ENCODE results near the gene CCDC13. TPM values are rescaled to one million over a fixed set of nuclear protein-coding genes. Genes with fewer than 3 reads are reported as not detected.

Gene CCDC13
- total RNA-seq, 1 donor = 0.27 TPM

DNA sequence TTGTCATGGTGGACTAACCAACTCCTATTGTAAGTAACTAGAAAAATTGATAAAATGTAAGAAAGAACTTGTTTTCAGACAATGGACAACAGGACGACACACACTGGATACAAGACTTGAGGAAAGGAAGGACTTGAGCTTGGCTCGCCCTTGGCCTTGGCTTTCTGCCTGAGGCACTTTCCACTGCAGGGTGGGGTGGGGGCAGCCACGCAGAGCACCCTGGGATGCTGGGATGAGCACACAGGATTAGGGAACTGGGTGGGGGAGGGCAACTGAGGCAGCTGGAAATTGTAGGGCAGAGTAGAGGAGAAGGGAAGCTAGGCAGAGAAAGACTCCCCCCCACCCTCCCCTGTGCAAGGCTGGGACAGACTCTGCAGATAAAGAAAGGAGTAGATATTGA lies 45.0 kb downstream of the CCDC13 start:
- DNase-seq (ENCODE audit: low read depth) = no peak
- H3K4me3 ChIP-seq (ENCODE audit: low read depth, low read length) = no peak overlapping the region
- TF ChIP-seq, protein P1, sequence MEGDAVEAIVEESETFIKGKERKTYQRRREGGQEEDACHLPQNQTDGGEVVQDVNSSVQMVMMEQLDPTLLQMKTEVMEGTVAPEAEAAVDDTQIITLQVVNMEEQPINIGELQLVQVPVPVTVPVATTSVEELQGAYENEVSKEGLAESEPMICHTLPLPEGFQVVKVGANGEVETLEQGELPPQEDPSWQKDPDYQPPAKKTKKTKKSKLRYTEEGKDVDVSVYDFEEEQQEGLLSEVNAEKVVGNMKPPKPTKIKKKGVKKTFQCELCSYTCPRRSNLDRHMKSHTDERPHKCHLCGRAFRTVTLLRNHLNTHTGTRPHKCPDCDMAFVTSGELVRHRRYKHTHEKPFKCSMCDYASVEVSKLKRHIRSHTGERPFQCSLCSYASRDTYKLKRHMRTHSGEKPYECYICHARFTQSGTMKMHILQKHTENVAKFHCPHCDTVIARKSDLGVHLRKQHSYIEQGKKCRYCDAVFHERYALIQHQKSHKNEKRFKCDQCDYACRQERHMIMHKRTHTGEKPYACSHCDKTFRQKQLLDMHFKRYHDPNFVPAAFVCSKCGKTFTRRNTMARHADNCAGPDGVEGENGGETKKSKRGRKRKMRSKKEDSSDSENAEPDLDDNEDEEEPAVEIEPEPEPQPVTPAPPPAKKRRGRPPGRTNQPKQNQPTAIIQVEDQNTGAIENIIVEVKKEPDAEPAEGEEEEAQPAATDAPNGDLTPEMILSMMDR (IDR thresholded peaks at IDR 0.05; ENCODE audit: insufficient read depth, low read length) = no peak

DNA sequence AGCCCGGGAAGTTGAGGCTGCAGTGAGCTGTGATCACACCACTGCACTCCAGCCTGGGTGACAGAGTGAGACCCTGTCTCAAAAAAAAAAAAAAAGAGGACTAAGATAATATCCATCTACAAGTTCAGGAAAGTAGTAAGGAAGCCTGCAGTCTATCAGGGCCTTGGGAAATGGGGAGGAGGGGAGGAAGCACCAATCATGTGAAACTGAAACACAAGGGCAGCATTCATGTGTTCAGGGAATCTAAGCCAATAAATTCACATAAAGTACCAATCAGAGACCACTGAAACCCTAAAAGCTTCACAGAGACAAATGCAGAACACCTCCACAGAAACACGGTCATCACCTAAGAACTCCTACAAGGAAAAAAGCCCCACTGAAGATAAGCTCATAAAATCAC lies 47.6 kb downstream of the CCDC13 start:
- no peak overlapping the region for H3K4me3 ChIP-seq (ENCODE audit: low read depth, low read length)
- TF ChIP-seq, protein P1 (IDR thresholded peaks at IDR 0.05; ENCODE audit: insufficient read depth, low read length) = no peak

DNA sequence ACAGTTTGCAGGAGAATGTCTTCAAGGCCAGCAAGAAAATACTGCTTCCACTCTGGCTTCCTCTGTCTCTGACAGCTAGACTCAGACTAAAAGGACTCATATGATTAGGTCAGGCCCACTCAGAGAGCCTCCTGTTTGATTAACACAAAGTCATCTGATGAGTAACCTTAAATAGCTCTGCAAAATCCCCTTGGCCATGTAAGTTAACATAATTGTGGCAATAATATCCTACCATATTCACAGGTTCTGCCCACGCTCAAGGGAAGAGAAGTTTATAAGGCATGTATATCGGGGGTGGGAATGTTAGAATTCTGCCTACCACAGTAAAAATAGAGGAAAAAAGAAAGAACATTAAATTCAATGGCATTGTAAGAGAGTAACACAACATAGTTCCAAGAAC lies 49.8 kb downstream of the CCDC13 start:
- H3K4me3 ChIP-seq (ENCODE audit: low read depth, low read length) = no peak overlapping the region
- TF ChIP-seq, protein P1 (IDR thresholded peaks at IDR 0.05; ENCODE audit: insufficient read depth, low read length) = no peak
- DNase-seq (ENCODE audit: low read depth) = no peak

More for the DNA sequence above, 47.6 kb downstream of the CCDC13 start:
- DNase-seq (ENCODE audit: low read depth) = no peak

Small RNA genes within 50 kb of the gene (small RNA-seq; reads per million reads assigned to genes)
- not detected for gene CCDC13

Other genes starting within 250 kb of the CCDC13 start
- gene SEC22C, start 191.3 kb downstream of the CCDC13 start, total RNA-seq (ENCODE audit: low replicate concordance) = 39.7 and 71.9 TPM in 2 replicates
- gene SS18L2, start 182.4 kb downstream of the CCDC13 start, total RNA-seq (ENCODE audit: low replicate concordance) = 5.1 and 31.4 TPM in 2 replicates
- 91.8 and 101 TPM in 2 replicates for gene NKTR, start 172.6 kb downstream of the CCDC13 start, total RNA-seq (ENCODE audit: low replicate concordance)
- gene ZBTB47, start 119.6 kb downstream of the CCDC13 start, total RNA-seq (ENCODE audit: low replicate concordance) = 22.3 and 41.8 TPM in 2 replicates
- gene KLHL40, start 87.7 kb downstream of the CCDC13 start, total RNA-seq (ENCODE audit: low replicate concordance) = not detected in 2 replicates
- gene HHATL, start 70.5 kb downstream of the CCDC13 start, total RNA-seq (ENCODE audit: low replicate concordance) = not detected in 2 replicates
- 75.1 and 163 TPM in 2 replicates for gene HIGD1A, start 31.2 kb upstream of the CCDC13 start, total RNA-seq (ENCODE audit: low replicate concordance)
- gene ACKR2, start 36.2 kb upstream of the CCDC13 start, total RNA-seq (ENCODE audit: low replicate concordance) = under 0.01 and 0.41 TPM in 2 replicates
- not detected in 2 replicates for gene CYP8B1, start 102.6 kb upstream of the CCDC13 start, total RNA-seq (ENCODE audit: low replicate concordance)
- gene ZNF662, start 132.9 kb upstream of the CCDC13 start, total RNA-seq (ENCODE audit: low replicate concordance) = 0.74 and 2.6 TPM in 2 replicates
- 0.63 and 0.82 TPM in 2 replicates for gene GASK1A, start 206.1 kb upstream of the CCDC13 start, total RNA-seq (ENCODE audit: low replicate concordance)

All from fibroblast of the aortic adventitia (primary cell).